PC-3 (cell line): ENCODE results near the gene ADH7. TPM values are rescaled to one million over a fixed set of nuclear protein-coding genes. Genes with fewer than 3 reads are reported as not detected.

Source experiments
- ATAC-seq: fragments of 200-7000 bp; cut with Tn5 transposase; 2 replicates; pipeline ENCODE4 v1.9.1; 2020; ENCODE audit warnings: mild to moderate bottlenecking, moderate library complexity
- BruUV-seq: library from RNA; stranded (reverse); fragments of 400-500 nt; replicated peaks from 2 replicates; lab custom pipeline; 2021; lab: Mats Ljungman, UMichigan
- CTCF ChIA-PET: fragments of 300-600 bp; sonication (Branson Sonifier 250); formaldehyde crosslinking; loops from one replicate; lab custom pipeline; 2022; ENCODE audit warnings: antibody characterized with exemption; lab: Charles Lee
- POLR2A ChIA-PET: fragments of 300-600 bp; sonication (Branson Sonifier 250); formaldehyde crosslinking; loops from one replicate; lab custom pipeline; 2022; ENCODE audit warnings: antibody characterized with exemption; ENCODE audit not compliant: unreplicated experiment; lab: Charles Lee
- DNase-seq: peaks from one replicate; pipeline ENCODE4 v3.0.0-alpha.2; 2015
- H2AFZ ChIP-seq: fragments of 300-600 bp; sonication (generic); 2 replicates; pipeline ENCODE4 v1.6.0; 2016; ENCODE audit warnings: antibody characterized with exemption, low read length
- H3F3A ChIP-seq: fragments of 300-600 bp; sonication (generic); one replicate; pipeline ENCODE4 v1.6.0; 2017; ENCODE audit warnings: antibody characterized with exemption, low read length, control low read depth, mild to moderate bottlenecking; ENCODE audit not compliant: unreplicated experiment
- H3K27ac ChIP-seq: fragments of 300-600 bp; sonication (generic); 2 replicates; pipeline ENCODE4 v1.5.1; 2016; ENCODE audit warnings: mild to moderate bottlenecking, low read length
- H3K27me3 ChIP-seq: fragments of 300-600 bp; sonication (generic); 2 replicates; pipeline ENCODE4 v1.6.1; 2016; ENCODE audit warnings: low read length, mixed read lengths
- H3K36me3 ChIP-seq: fragments of 300-600 bp; sonication (generic); 2 replicates; pipeline ENCODE4 v1.6.1; 2016; ENCODE audit warnings: low read depth, mixed run types, low read length, mixed read lengths
- H3K4me1 ChIP-seq: fragments of 300-600 bp; sonication (generic); 2 replicates; pipeline ENCODE4 v1.5.1; 2016; ENCODE audit warnings: low read length; ENCODE audit not compliant: insufficient read depth
- H3K4me2 ChIP-seq: fragments of 300-600 bp; sonication (generic); 2 replicates; pipeline ENCODE4 v1.6.0; 2016; ENCODE audit warnings: low read length
- H3K4me3 ChIP-seq: fragments of 300-600 bp; sonication (generic); 2 replicates; pipeline ENCODE4 v1.5.1; 2016; ENCODE audit warnings: mild to moderate bottlenecking, low read length, mixed read lengths
- H3K79me2 ChIP-seq: fragments of 300-600 bp; sonication (generic); 2 replicates; pipeline ENCODE4 v1.6.1; 2017; ENCODE audit warnings: low read length, mixed read lengths
- H3K9ac ChIP-seq: fragments of 300-600 bp; sonication (generic); 2 replicates; pipeline ENCODE4 v1.6.0; 2016; ENCODE audit warnings: mild to moderate bottlenecking, low read length
- H3K9me2 ChIP-seq: fragments of 300-600 bp; sonication (generic); replicated peaks from 2 replicates; pipeline ENCODE4 v1.6.1; 2016; ENCODE audit warnings: mixed run types, low read length, mixed read lengths
- H3K9me3 ChIP-seq: fragments of 300-600 bp; sonication (generic); 2 replicates; pipeline ENCODE4 v1.6.1; 2016; ENCODE audit warnings: low read length, mixed read lengths
- H4K20me1 ChIP-seq: fragments of 300-600 bp; sonication (generic); 2 replicates; pipeline ENCODE4 v1.6.1; 2016; ENCODE audit warnings: low read length, mixed read lengths
- CTCF ChIP-seq: fragments of 300-600 bp; sonication (generic); conservative IDR thresholded peaks from 2 replicates; pipeline ENCODE4 v1.5.1; 2017; ENCODE audit warnings: antibody characterized with exemption, low read depth, mild to moderate bottlenecking, low read length
- EZH2 ChIP-seq: fragments of 300-600 bp; sonication (generic); IDR thresholded peaks from one replicate; pipeline ENCODE4 v1.6.1; 2017; ENCODE audit warnings: antibody characterized with exemption, mild to moderate bottlenecking, low read length; ENCODE audit not compliant: unreplicated experiment
- EZH2phosphoT487 ChIP-seq: fragments of 300-600 bp; sonication (generic); IDR thresholded peaks from 2 replicates; pipeline ENCODE4 v1.6.1; 2018; ENCODE audit warnings: mild to moderate bottlenecking, antibody characterized with exemption, low read length, borderline replicate concordance
- intact Hi-C: fragments of 100-400 bp; cut with micrococcal nuclease; formaldehyde crosslinking; loops from 2 replicates; pipeline ENCODE4 v1.9.0; 2023
- total RNA-seq: library from RNA; depleted of rRNA; stranded (reverse); fragments of >200 nt; gene quantifications from 2 replicates; pipeline ENCODE4 v1.2.3, GENCODE V29; 2014

The ADH7 gene
- total RNA-seq, 1 experiment from 2014 or later, result not detected

- TF ChIP-seq CTCF, result no peak
- TF ChIP-seq EZH2phosphoT487, result no peak
- TF ChIP-seq EZH2, result no peak
- DNase-seq, result no peak
- Histone ChIP-seq H3K4me2 (0 out of 2 replicates have a peak overlapping the region, but pooled peaks have one; percentile 9), H3K9me2 (no peaks in the 10 kb centered on the region), H3K9me3 (no peaks in the 10 kb centered on the region), H4K20me1 (no peaks in the 10 kb centered on the region), H3K4me1 (peaks cover 5% of the 10 kb centered on the region; the same call in 1 of the 2 replicates), H3K27ac (peak overlapping the region; percentile 27), H3K27me3 (no peaks in the 10 kb centered on the region), H3K4me3 (no peak overlapping the region), H3F3A (no peaks in the 10 kb centered on the region), H3K9ac (no peak overlapping the region), H3K79me2 (no peaks in the 10 kb centered on the region), H2AFZ (0 out of 2 replicates have a peak overlapping the region, but pooled peaks have one; percentile 5), H3K36me3 (no peaks in the 10 kb centered on the region; the same call in 1 of the 2 replicates)
- ATAC-seq, result no peak
- no TSS peak for BruUV-seq
- intact Hi-C loops, result no loop called here
- POLR2A ChIA-PET, result no interaction called here
- CTCF ChIA-PET, result no interaction called here
These were observed 12.4 kb upstream of the ADH7 start for GRCh38 chr4:99447513-99447912.

GRCh38 chr4:99447079-99447478, 11.9 kb upstream of the ADH7 start:
- Histone ChIP-seq H3K27me3 (no peaks in the 10 kb centered on the region), H3K4me1 (peaks cover 5% of the 10 kb centered on the region; the same call in 1 of the 2 replicates), H2AFZ (0 out of 2 replicates have a peak overlapping the region, but pooled peaks have one; percentile 5), H3F3A (no peaks in the 10 kb centered on the region), H4K20me1 (no peaks in the 10 kb centered on the region), H3K9ac (no peak overlapping the region), H3K27ac (peak overlapping the region; percentile 27), H3K36me3 (no peaks in the 10 kb centered on the region; the same call in 1 of the 2 replicates), H3K79me2 (no peaks in the 10 kb centered on the region), H3K4me3 (no peak overlapping the region), H3K9me3 (no peaks in the 10 kb centered on the region), H3K4me2 (0 out of 2 replicates have a peak overlapping the region, but pooled peaks have one; percentile 9), H3K9me2 (no peaks in the 10 kb centered on the region)
- POLR2A ChIA-PET, result no interaction called here
- no peak for TF ChIP-seq CTCF
- TF ChIP-seq EZH2phosphoT487, result no peak
- TF ChIP-seq EZH2, result no peak
- intact Hi-C loops, result no loop called here
- no TSS peak for BruUV-seq
- CTCF ChIA-PET, result no interaction called here
- ATAC-seq (peak; percentile 62), DNase-seq (peak; percentile 65)

GRCh38 chr4:99438405-99438780, 3.3 kb upstream of the ADH7 start:
- TF ChIP-seq EZH2 (no peak), CTCF (no peak), EZH2phosphoT487 (no peak)
- H3K4me3 ChIP-seq, result no peak overlapping the region
- ChIA-PET POLR2A (no interaction called here), CTCF (no interaction called here)
- no peaks in the 10 kb centered on the region for H3K36me3 ChIP-seq
- intact Hi-C loops, result no loop called here
- no peak overlapping the region for H3K27ac ChIP-seq
- H2AFZ ChIP-seq, result no peak overlapping the region
- no peaks in the 10 kb centered on the region for H4K20me1 ChIP-seq
- no peaks in the 10 kb centered on the region for H3K4me1 ChIP-seq
- H3K4me2 ChIP-seq, result no peak overlapping the region
- no peaks in the 10 kb centered on the region for H3K27me3 ChIP-seq
- ATAC-seq, result no peak
- no TSS peak for BruUV-seq
- no peaks in the 10 kb centered on the region for H3K9me2 ChIP-seq
- H3K79me2 ChIP-seq, result no peaks in the 10 kb centered on the region
- H3K9ac ChIP-seq, result no peak overlapping the region
- no peaks in the 10 kb centered on the region for H3K9me3 ChIP-seq
- no peak for DNase-seq
- H3F3A ChIP-seq, result no peaks in the 10 kb centered on the region
